H1 (cell line): ENCODE data around the gene SLC9A5. TPM values are rescaled to one million over a fixed set of nuclear protein-coding genes. Genes with fewer than 3 reads are reported as not detected.

Source experiments
- CTCF ChIA-PET: fragments of 300-600 bp; sonication (Branson Sonifier 250); formaldehyde crosslinking; loops from one replicate; lab custom pipeline; 2021; ENCODE audit not compliant: partially characterized antibody; lab: Charles Lee
- POLR2A ChIA-PET: fragments of 300-600 bp; sonication (Branson Sonifier 250); formaldehyde crosslinking; loops from one replicate; lab custom pipeline; 2021; ENCODE audit warnings: inconsistent platforms; ENCODE audit not compliant: partially characterized antibody; lab: Charles Lee
- DNase-seq, 2 experiments: peaks; one replicate each; pipeline versions ENCODE4 v3.0.0 to v3.0.0-alpha.2; 2010 to 2022; ENCODE audit warnings: low spot score in 2 of 2, low read depth in 1 of 2, mixed read lengths in 1 of 2
- FAIRE-seq: peaks from 2 replicates; lab custom pipeline; 2011; peaks lifted over from hg19 to GRCh38; lab: Jason Lieb, UNC
- H2AFZ ChIP-seq: 2 replicates; pipeline ENCODE4 v1.8.1; 2012; ENCODE audit warnings: low read length, inconsistent platforms
- H2AK5ac ChIP-seq: 2 replicates; pipeline ENCODE4 v1.6.1; 2013; ENCODE audit warnings: low read depth, low read length
- H2BK120ac ChIP-seq: replicated peaks from 2 replicates; pipeline ENCODE3; 2013; ENCODE audit warnings: low read depth, low read length, inconsistent platforms
- H2BK12ac ChIP-seq: 2 replicates; pipeline ENCODE4 v1.6.1; 2013; ENCODE audit warnings: low read depth, low read length
- H2BK15ac ChIP-seq: 2 replicates; pipeline ENCODE4 v1.6.1; 2013; ENCODE audit warnings: low read length
- H2BK20ac ChIP-seq: 2 replicates; pipeline ENCODE4 v1.6.1; 2013; ENCODE audit warnings: low read length
- H2BK5ac ChIP-seq: 2 replicates; pipeline ENCODE4 v1.6.1; 2013; ENCODE audit warnings: low read depth, low read length
- H3K14ac ChIP-seq: 2 replicates; pipeline ENCODE4 v1.6.1; 2013; ENCODE audit warnings: inconsistent platforms; ENCODE audit not compliant: insufficient read length
- H3K18ac ChIP-seq: 2 replicates; pipeline ENCODE4 v1.6.1; 2013; ENCODE audit warnings: low read length; ENCODE audit errors: extremely low read depth
- H3K23ac ChIP-seq: 2 replicates; pipeline ENCODE4 v1.6.1; 2013; ENCODE audit warnings: inconsistent platforms; ENCODE audit not compliant: insufficient read length
- H3K23me2 ChIP-seq: 2 replicates; pipeline ENCODE4 v1.6.1; 2013; ENCODE audit warnings: low read depth, low read length
- H3K27ac ChIP-seq: 2 replicates; pipeline ENCODE4 v1.6.1; 2011; ENCODE audit warnings: low read depth, low read length, inconsistent platforms
- H3K27me3 ChIP-seq, 4 experiments: replicated peaks in 1 of 4; 1 replicate in 1 of 4; 2 replicates in 3 of 4; pipeline versions ENCODE4 v1.6.1 to v1.8.1; 2011 to 2013; ENCODE audit warnings: low read length in 3 of 4, mild to moderate bottlenecking in 3 of 4, inconsistent platforms in 2 of 4, mixed read lengths in 2 of 4, moderate library complexity in 1 of 4; ENCODE audit not compliant: control insufficient read depth in 3 of 4, insufficient read depth in 3 of 4; ENCODE audit errors: extremely low read depth in 1 of 4
- H3K36me3 ChIP-seq, 4 experiments: 2 replicates each; pipeline versions ENCODE4 v1.6.1 to v1.8.1; 2011 to 2013; ENCODE audit warnings: mild to moderate bottlenecking in 4 of 4, low read length in 3 of 4, moderate library complexity in 2 of 4, control low read depth in 1 of 4, inconsistent platforms in 1 of 4; ENCODE audit not compliant: insufficient read depth in 4 of 4, control insufficient read depth in 2 of 4
- H3K4ac ChIP-seq: replicated peaks from 2 replicates; pipeline ENCODE3; 2013; ENCODE audit warnings: low read length, low read depth, mixed read lengths, inconsistent platforms; ENCODE audit not compliant: insufficient read length
- H3K4me1 ChIP-seq, 4 experiments: replicated peaks in 1 of 4; 1 replicate in 1 of 4; 2 replicates in 3 of 4; pipeline versions ENCODE4 v1.6.1 to v1.8.1; 2011 to 2013; ENCODE audit warnings: low read length in 3 of 4, inconsistent platforms in 2 of 4, mixed read lengths in 1 of 4; ENCODE audit not compliant: insufficient read depth in 4 of 4, control insufficient read depth in 3 of 4
- H3K4me2 ChIP-seq, 2 experiments: 2 replicates each; pipeline versions ENCODE4 v1.6.1 to v1.8.1; 2011 to 2013; ENCODE audit warnings: low read depth in 2 of 2, low read length in 2 of 2, control low read depth in 1 of 2, inconsistent platforms in 1 of 2, mild to moderate bottlenecking in 1 of 2; ENCODE audit not compliant: insufficient read depth in 1 of 2
- H3K4me3 ChIP-seq, 4 experiments: fragments of 200-600, 300-600 bp in 1 of 4; sonication (generic), shearing (Covaris generic), sonication (Bioruptor Twin) in 1 of 4; 2 replicates each; pipeline versions ENCODE4 v1.5.1 to v1.8.1; 2011 to 2016; ENCODE audit warnings: low read length in 4 of 4, low read depth in 3 of 4, control low read depth in 2 of 4, inconsistent platforms in 2 of 4, mild to moderate bottlenecking in 2 of 4, mixed read lengths in 1 of 4, moderate library complexity in 1 of 4; ENCODE audit not compliant: insufficient read depth in 2 of 4; ENCODE audit errors: extremely low read depth in 1 of 4
- H3K56ac ChIP-seq: replicated peaks from 2 replicates; pipeline ENCODE3; 2013; ENCODE audit warnings: low read depth, mild to moderate bottlenecking, mixed read lengths, low read length, inconsistent platforms; ENCODE audit not compliant: insufficient read length
- H3K79me1 ChIP-seq: 2 replicates; pipeline ENCODE4 v1.6.1; 2013; ENCODE audit warnings: low read depth, low read length, control low read depth
- H3K79me2 ChIP-seq, 2 experiments: 2 replicates each; pipeline versions ENCODE4 v1.6.1 to v1.8.1; 2012 to 2013; ENCODE audit warnings: low read length in 2 of 2, mild to moderate bottlenecking in 2 of 2, inconsistent platforms in 1 of 2; ENCODE audit not compliant: insufficient read depth in 2 of 2, control insufficient read depth in 1 of 2
- H3K9ac ChIP-seq, 4 experiments: replicated peaks in 1 of 4; 1 replicate in 1 of 4; 2 replicates in 3 of 4; pipeline versions ENCODE4 v1.6.1 to v1.8.1; 2011 to 2013; ENCODE audit warnings: low read depth in 3 of 4, low read length in 3 of 4, control low read depth in 2 of 4, mild to moderate bottlenecking in 2 of 4, moderate library complexity in 2 of 4, inconsistent platforms in 1 of 4; ENCODE audit errors: extremely low read depth in 1 of 4
- H3K9me3 ChIP-seq, 2 experiments: 2 replicates each; pipeline versions ENCODE4 v1.6.1 to v1.8.1; 2012 to 2013; ENCODE audit warnings: mild to moderate bottlenecking in 2 of 2, moderate library complexity in 2 of 2, control low read depth in 1 of 2, inconsistent platforms in 1 of 2, low read depth in 1 of 2, low read length in 1 of 2, mixed read lengths in 1 of 2; ENCODE audit not compliant: insufficient read depth in 2 of 2
- H4K20me1 ChIP-seq, 2 experiments: replicated peaks in 1 of 2; 2 replicates each; pipeline versions ENCODE3 to v1.8.1; 2011 to 2013; ENCODE audit warnings: inconsistent platforms in 2 of 2, low read length in 2 of 2, mild to moderate bottlenecking in 1 of 2; ENCODE audit not compliant: insufficient read depth in 2 of 2, control insufficient read depth in 1 of 2
- H4K5ac ChIP-seq: 2 replicates; pipeline ENCODE4 v1.6.1; 2013; ENCODE audit warnings: low read length, low read depth, mixed read lengths, inconsistent platforms; ENCODE audit not compliant: insufficient read length
- H4K8ac ChIP-seq: 2 replicates; pipeline ENCODE4 v1.8.0; 2013; ENCODE audit warnings: mild to moderate bottlenecking, moderate library complexity, low read length, inconsistent platforms; ENCODE audit not compliant: insufficient read depth; ENCODE audit errors: extremely low read depth
- H4K91ac ChIP-seq: replicated peaks from 2 replicates; pipeline ENCODE3; 2013; ENCODE audit warnings: low read length, mixed read lengths, inconsistent platforms; ENCODE audit not compliant: insufficient read length
- BACH1 ChIP-seq: IDR thresholded peaks from 2 replicates; pipeline ENCODE4 v1.6.1; 2012; ENCODE audit warnings: low read length, improper control_type of control experiment
- CBX5 ChIP-seq: fragments of 300-800, 300-1000 bp; sonication (generic); IDR thresholded peaks from 2 replicates; pipeline ENCODE4 v1.7.1; 2016; ENCODE audit warnings: antibody characterized with exemption, low read length, low read depth
- KDM1A ChIP-seq: fragments of 200-600, 300-600 bp; sonication (generic); IDR thresholded peaks from 2 replicates; pipeline ENCODE4 v1.7.1; 2016; ENCODE audit warnings: mild to moderate bottlenecking, low read length, borderline replicate concordance
- POLR2A ChIP-seq, 2 experiments: IDR thresholded peaks; 1 replicate in 1 of 2; 2 replicates in 1 of 2; pipeline ENCODE4 v1.6.1; 2011; ENCODE audit warnings: low read depth in 2 of 2, low read length in 2 of 2, mild to moderate bottlenecking in 2 of 2; ENCODE audit errors: control extremely low read depth in 1 of 2
- SP2 ChIP-seq: IDR thresholded peaks from 2 replicates; pipeline ENCODE4 v1.6.1; 2012; ENCODE audit warnings: mild to moderate bottlenecking, low read length, inconsistent platforms
- SP4 ChIP-seq: IDR thresholded peaks from 2 replicates; pipeline ENCODE4 v1.6.1; 2012; ENCODE audit warnings: low read length, inconsistent platforms
- TCF12 ChIP-seq: IDR thresholded peaks from 2 replicates; pipeline ENCODE4 v1.6.1; 2011; ENCODE audit warnings: low read depth, mild to moderate bottlenecking, low read length
- YY1 ChIP-seq: IDR thresholded peaks from 2 replicates; pipeline ENCODE4 v1.6.1; 2011; ENCODE audit warnings: low read depth, mild to moderate bottlenecking, low read length
- ZNF274 ChIP-seq: IDR thresholded peaks from 2 replicates; pipeline ENCODE4 v1.7.0; 2012; ENCODE audit warnings: low read length, borderline replicate concordance; ENCODE audit errors: extremely low read depth
- WGBS, 2 experiments: shearing (Covaris generic) in 1 of 2; methylation state at CpG; one replicate each; pipeline versions ENCODE4 v1.1.6 to v1.1.7; 2013 to 2015; ENCODE audit warnings: low lambda C conversion rate in 2 of 2, mixed read lengths in 2 of 2, inconsistent platforms in 1 of 2, low coverage in 1 of 2, missing lambda C conversion rate in 1 of 2; ENCODE audit not compliant: insufficient replicate concordance in 2 of 2, insufficient coverage in 1 of 2, insufficient read length in 1 of 2; ENCODE audit errors: extremely low coverage in 1 of 2, missing lambda C conversion rate in 1 of 2; 5-methylcytosine and 5-hydroxymethylcytosine counted together
- polyA plus RNA-seq, 7 experiments: library from polyadenylated mRNA; depleted of rRNA in 3 of 7; stranded (reverse) in 5 of 7; unstranded in 2 of 7; fragments of >200 nt in 5 of 7; fragments of 200-250 nt in 2 of 7; gene quantifications; 1 replicate in 5 of 7; 2 replicates in 1 of 7; 4 replicates in 1 of 7; pipeline versions ENCODE4 v1.2.1 to v1.2.3, GENCODE V29; 2011 to 2013; ENCODE audit warnings: missing spikeins in 2 of 7, mixed read lengths in 2 of 7
- total RNA-seq: library from RNA; stranded (reverse); fragmentation: NEBNext Ultra II Directional; extraction: Animal tissue kit (Norgen Biotek cat#: 25700); gene quantifications from 2 replicates; pipeline ENCODE4 v1.2.1, GENCODE V29; 2021

Gene SLC9A5
- total and polyA plus RNA-seq, 2 of the 8 experiments (the other 6 are each of a cell fraction or from before 2014, with no cell fraction given) = 7.9 to 8.6 TPM

DNA sequence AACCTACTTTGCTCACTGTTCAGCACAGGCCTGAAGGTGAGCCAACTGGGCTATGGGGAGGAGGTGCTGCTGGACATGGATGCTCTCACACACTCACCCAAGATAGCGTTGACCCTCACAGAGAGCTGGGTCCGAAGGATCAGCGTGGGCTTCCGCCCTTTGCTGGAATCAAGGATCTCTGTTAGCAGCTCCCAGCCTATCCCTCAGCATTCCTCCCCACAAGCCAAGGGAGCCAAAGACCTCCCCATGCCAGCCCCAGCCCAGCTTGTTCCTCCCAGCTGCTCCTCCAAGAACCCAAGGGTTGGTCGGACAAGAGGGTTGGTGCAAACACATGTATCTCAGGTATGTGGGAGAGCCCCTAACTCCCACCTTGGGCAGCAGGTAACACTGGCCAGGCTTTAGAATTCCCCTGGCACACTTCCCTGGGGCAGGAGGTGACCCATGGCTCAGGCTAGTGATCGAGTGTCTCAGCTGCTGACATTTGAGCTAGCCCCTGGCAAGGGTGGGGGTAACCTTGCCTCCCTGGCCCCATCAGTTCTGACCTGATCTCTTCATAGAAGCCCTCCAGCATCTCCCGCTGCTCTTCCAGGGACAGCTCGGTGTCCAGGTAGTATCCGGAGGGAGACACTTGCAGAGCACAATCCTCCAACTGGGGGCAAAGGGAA lies 9.8 kb upstream of the SLC9A5 start:
- Histone ChIP-seq H4K91ac (no peak overlapping the region), H3K36me3 (peaks cover 5 to 16% (median 9%) of the 10 kb centered on the region in 4 experiments; a peak in 5 of 8 replicates), H3K27ac (no peak overlapping the region), H4K20me1 (peaks cover 0 to 9% of the 10 kb centered on the region in 2 experiments), H3K79me2 (peaks cover 0 to 8% of the 10 kb centered on the region in 2 experiments; a peak in 2 of 4 replicates), H2BK120ac (no peak overlapping the region), H3K9ac (no peak overlapping the region), H3K14ac (no peak overlapping the region), H4K5ac (no peak overlapping the region), H2BK5ac (no peak overlapping the region), H2BK12ac (no peak overlapping the region), H3K4ac (no peak overlapping the region), H2BK15ac (no peak overlapping the region), H3K9me3 (no peaks in the 10 kb centered on the region), H2BK20ac (no peak overlapping the region), H3K18ac (no peak overlapping the region), H3K56ac (no peak overlapping the region), H3K27me3 (no peaks in the 10 kb centered on the region), H3K4me1 (peaks cover 3 to 8% (median 7%) of the 10 kb centered on the region in 4 experiments; a peak in 6 of 7 replicates), H3K23me2 (no peaks in the 10 kb centered on the region), H2AFZ (no peak overlapping the region), H4K8ac (no peak overlapping the region), H2AK5ac (no peak overlapping the region), H3K79me1 (peaks cover 19% of the 10 kb centered on the region), H3K4me2 (no peak overlapping the region), H3K4me3 (no peak overlapping the region), H3K23ac (no peak overlapping the region)
- POLR2A ChIA-PET = interaction anchor here (0.8 to 11.2 kb wide), 5 partner anchors 8 to 189 kb away, joined by 3 to 111 read pairs (median 4); partner anchors contain the start of genes FHOD1, SLC9A5 and TMEM208
- FAIRE-seq (no peak), DNase-seq (no peak)
- CTCF ChIA-PET = interaction anchor here (0.7 to 4.6 kb wide), 12 partner anchors 8 to 88 kb away, joined by 3 to 23 read pairs (median 3); partner anchors contain the start of genes EXOC3L1, KCTD19, LRRC36 and NOL3
- WGBS, 2 experiments = 86% methylated on average over 9 of the region's 9 CpGs; no CpG with 5 or more reads in 1 of the 2 experiments
- TF ChIP-seq ZNF274 = no peak
- TF ChIP-seq KDM1A = no peak
- TF ChIP-seq YY1 = no peak
- no peak for TF ChIP-seq TCF12
- no peak for TF ChIP-seq BACH1
- no peak for TF ChIP-seq POLR2A (IDR thresholded peaks at IDR 0.05; ENCODE audit: control extremely low read depth in 1 of 2, low read depth in 2 of 2, low read length in 2 of 2)
- no peak for TF ChIP-seq SP4
- TF ChIP-seq SP2 = no peak
- no peak for TF ChIP-seq CBX5
